HEK293T (cell line): ENCODE data around the gene CYP2W1.

Source experiments
- ARNT ChIP-seq: fragments of 450-650 bp; IDR thresholded peaks from 2 replicates; pipeline ENCODE4 v1.6.1; 2017; ENCODE audit warnings: mild to moderate bottlenecking
- L3MBTL2 ChIP-seq: fragments of 450-650 bp; conservative IDR thresholded peaks from 2 replicates; pipeline ENCODE4 v1.6.1; 2016; ENCODE audit warnings: mild to moderate bottlenecking
- TF ChIP-seq, protein P1 (sequence below): fragments of 450-650 bp; IDR thresholded peaks from 2 replicates; pipeline ENCODE4 v1.6.1; 2016

DNA sequence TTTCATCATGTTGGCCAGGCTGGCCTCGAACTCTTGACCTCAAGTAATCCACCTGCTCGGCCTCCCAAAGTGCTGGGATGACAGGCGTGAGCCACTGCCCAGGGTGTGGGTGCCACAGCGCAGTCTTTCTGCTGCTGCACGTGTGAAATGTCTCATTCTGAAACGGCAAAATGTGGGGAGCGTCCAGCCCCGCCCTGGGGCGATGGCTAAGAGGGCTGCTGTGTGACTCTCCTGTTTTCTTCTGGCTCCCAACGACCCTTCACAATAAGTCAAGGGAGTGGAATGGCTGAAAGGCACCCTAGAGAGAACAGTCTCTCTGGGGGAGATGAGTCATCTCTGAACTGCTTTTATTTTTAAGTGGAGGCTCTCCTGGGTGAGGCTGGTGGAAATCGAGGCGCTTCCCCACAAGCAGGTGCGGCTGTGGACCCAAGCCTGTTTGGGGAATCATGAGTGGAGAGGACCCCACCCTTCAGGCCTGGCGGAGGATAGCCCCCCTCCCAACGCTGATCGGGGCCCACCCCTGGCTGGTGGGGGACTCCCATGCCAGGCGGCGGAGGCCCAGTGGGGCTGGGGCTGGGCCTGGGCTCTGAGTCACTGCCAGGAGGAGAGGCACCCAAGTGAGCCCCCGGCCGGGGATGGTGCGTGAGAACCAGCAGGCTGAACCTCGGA, 46.5 kb upstream of the CYP2W1 start:
- TF ChIP-seq ARNT (no peak), L3MBTL2 (no peak)
- TF ChIP-seq, protein P1, sequence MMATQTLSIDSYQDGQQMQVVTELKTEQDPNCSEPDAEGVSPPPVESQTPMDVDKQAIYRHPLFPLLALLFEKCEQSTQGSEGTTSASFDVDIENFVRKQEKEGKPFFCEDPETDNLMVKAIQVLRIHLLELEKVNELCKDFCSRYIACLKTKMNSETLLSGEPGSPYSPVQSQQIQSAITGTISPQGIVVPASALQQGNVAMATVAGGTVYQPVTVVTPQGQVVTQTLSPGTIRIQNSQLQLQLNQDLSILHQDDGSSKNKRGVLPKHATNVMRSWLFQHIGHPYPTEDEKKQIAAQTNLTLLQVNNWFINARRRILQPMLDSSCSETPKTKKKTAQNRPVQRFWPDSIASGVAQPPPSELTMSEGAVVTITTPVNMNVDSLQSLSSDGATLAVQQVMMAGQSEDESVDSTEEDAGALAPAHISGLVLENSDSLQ = no peak
